ENCODE measurements around the gene SLC35B4. TPM values are rescaled to one million over a fixed set of nuclear protein-coding genes. Genes with fewer than 3 reads are reported as not detected.

SLC35B4 gene
- total RNA-seq, 2 donors from 2014 or later = 6.2 to 7.5 TPM

- no peaks in the 10 kb centered on the region for H3K4me1 ChIP-seq
- no peak overlapping the region for H3K4me3 ChIP-seq
- intact Hi-C loops (cut with DNase I) = no loop called here
- no peaks in the 10 kb centered on the region for H3K9me3 ChIP-seq
- H3K27me3 ChIP-seq = no peaks in the 10 kb centered on the region
- no peak overlapping the region for H3K27ac ChIP-seq
- no peaks in the 10 kb centered on the region for H3K36me3 ChIP-seq
- DNase-seq = no peak
- TF ChIP-seq, protein P1, sequence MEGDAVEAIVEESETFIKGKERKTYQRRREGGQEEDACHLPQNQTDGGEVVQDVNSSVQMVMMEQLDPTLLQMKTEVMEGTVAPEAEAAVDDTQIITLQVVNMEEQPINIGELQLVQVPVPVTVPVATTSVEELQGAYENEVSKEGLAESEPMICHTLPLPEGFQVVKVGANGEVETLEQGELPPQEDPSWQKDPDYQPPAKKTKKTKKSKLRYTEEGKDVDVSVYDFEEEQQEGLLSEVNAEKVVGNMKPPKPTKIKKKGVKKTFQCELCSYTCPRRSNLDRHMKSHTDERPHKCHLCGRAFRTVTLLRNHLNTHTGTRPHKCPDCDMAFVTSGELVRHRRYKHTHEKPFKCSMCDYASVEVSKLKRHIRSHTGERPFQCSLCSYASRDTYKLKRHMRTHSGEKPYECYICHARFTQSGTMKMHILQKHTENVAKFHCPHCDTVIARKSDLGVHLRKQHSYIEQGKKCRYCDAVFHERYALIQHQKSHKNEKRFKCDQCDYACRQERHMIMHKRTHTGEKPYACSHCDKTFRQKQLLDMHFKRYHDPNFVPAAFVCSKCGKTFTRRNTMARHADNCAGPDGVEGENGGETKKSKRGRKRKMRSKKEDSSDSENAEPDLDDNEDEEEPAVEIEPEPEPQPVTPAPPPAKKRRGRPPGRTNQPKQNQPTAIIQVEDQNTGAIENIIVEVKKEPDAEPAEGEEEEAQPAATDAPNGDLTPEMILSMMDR (IDR thresholded peaks at IDR 0.05) = no peak
- no peak overlapping the region for H3K9ac ChIP-seq (ENCODE audit: low read depth in 2 of 2, low read length in 2 of 2)
Observed at GRCh38 chr7:134330974-134331373, 14.2 kb upstream of the SLC35B4 start.

DNA sequence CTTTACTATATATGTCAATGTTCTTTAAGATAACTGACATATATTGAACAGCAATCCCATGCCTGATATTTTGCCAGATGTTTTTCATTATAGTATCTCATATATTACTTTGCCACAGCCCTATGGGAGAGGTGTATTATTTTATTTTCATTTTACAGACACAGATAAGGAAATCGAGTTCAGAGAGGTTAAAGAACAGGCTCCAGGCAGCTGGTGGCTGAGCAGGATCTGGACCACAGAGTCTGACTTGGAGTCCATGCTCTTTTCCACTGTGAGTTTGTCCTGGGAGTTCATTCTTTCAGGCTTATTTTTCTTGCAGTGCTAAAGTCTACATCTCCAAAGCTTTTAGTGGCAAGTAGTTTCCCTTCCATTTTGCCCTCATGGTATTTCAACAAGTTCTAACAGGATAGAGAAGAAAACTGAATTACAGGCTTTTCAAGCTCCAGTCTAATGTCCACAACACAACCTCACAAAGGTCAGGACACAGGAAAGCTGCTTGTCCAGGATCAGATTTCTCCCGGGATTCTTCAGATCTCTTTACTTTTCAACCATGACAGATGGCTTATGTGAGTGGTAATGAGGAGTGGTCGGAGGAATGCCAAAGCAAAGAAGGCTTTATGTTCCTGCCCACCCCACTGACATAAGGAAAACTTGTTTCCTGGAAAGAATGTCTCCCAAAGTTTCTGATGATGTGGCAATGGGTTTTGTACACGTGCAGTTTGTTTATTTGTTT lies 13.1 kb upstream of the SLC35B4 start:
- TF ChIP-seq, protein P1 (IDR thresholded peaks at IDR 0.05) = no peak
- Histone ChIP-seq H3K4me3 (no peak overlapping the region), H3K27ac (no peak overlapping the region), H3K27me3 (no peaks in the 10 kb centered on the region), H3K36me3 (no peaks in the 10 kb centered on the region), H3K9me3 (no peaks in the 10 kb centered on the region), H3K4me1 (no peaks in the 10 kb centered on the region), H3K9ac (ENCODE audit: low read depth in 2 of 2, low read length in 2 of 2) (no peak overlapping the region)
- no peak for DNase-seq
- intact Hi-C loops (cut with DNase I) = no loop called here

DNA sequence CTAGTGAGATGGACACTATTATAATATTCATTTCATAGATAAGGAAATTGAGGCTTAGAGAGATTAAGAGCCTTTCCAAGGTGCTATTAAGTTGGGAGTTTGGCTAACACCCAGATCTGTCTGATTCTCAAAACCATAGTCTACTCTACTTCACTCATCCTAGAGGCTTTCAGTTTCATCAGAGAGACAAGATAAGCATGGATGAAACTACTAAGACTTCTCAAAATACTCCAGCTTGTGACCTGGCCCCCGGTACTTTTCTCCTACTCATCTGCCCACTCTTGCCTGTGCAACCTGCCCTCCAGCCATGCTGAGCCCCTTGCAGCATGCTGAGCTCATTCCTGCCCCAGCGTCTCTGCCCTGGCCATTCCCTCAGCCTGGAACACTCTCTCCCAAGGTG lies 12.2 kb upstream of the SLC35B4 start:
- intact Hi-C loops (cut with DNase I) = no loop called here
- Histone ChIP-seq H3K4me3 (no peak overlapping the region), H3K4me1 (no peaks in the 10 kb centered on the region), H3K27me3 (no peaks in the 10 kb centered on the region), H3K27ac (no peak overlapping the region), H3K9me3 (no peaks in the 10 kb centered on the region), H3K9ac (ENCODE audit: low read depth in 2 of 2, low read length in 2 of 2) (no peak overlapping the region), H3K36me3 (no peaks in the 10 kb centered on the region)
- DNase-seq = no peak
- TF ChIP-seq, protein P1 (IDR thresholded peaks at IDR 0.05) = no peak

DNA sequence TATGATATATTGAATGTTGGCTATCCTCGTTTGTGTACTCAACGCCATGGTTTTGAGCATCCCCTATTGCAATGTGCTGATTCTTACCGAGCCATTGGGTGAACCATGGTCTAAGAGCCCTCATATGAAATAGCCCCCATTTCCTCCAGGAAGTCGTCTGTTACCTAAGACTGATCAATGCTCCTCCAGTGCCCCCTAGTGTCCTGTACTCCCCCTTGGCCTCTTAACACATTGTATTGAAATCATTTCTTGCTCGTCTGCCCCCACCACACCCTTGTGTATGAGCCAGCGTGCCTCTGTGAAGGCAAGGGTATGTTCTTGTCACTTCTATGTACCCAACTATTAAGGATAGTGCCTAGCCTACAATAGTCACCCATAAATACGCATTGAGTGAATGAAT lies 11.2 kb upstream of the SLC35B4 start:
- intact Hi-C loops (cut with DNase I) = no loop called here
- TF ChIP-seq, protein P1 (IDR thresholded peaks at IDR 0.05) = peak; percentile 29
- H3K9me3 ChIP-seq = no peaks in the 10 kb centered on the region
- no peak overlapping the region for H3K27ac ChIP-seq
- no peaks in the 10 kb centered on the region for H3K27me3 ChIP-seq
- H3K9ac ChIP-seq (ENCODE audit: low read depth in 2 of 2, low read length in 2 of 2) = no peak overlapping the region
- no peaks in the 10 kb centered on the region for H3K4me1 ChIP-seq
- H3K36me3 ChIP-seq = no peaks in the 10 kb centered on the region
- H3K4me3 ChIP-seq = no peak overlapping the region
- DNase-seq = peak; percentile 53

DNA sequence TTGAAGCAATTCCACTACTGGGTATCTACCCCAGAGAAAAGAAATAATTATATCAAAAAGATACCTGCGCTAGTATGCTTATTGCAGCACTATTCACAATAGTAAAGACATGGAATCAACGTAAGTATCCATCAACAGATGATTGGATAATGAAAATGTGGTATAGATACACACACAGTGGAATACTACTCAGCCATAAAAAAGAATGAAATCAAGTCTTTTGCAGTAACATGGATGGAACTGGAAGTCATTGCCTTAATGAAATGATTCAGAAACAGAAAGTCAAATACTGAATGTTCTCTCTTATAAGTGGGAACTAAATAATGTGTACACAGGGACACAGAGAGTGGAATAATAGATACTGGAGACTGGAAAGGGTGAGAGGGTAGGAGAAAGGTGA lies 7.4 kb upstream of the SLC35B4 start:
- H3K4me3 ChIP-seq = no peak overlapping the region
- H3K27ac ChIP-seq = no peak overlapping the region
- no peaks in the 10 kb centered on the region for H3K9me3 ChIP-seq
- no peaks in the 10 kb centered on the region for H3K36me3 ChIP-seq
- DNase-seq = no peak
- intact Hi-C loops (cut with DNase I) = no loop called here
- no peak overlapping the region for H3K9ac ChIP-seq (ENCODE audit: low read depth in 2 of 2, low read length in 2 of 2)
- no peaks in the 10 kb centered on the region for H3K4me1 ChIP-seq
- H3K27me3 ChIP-seq = no peaks in the 10 kb centered on the region
- TF ChIP-seq, protein P1 (IDR thresholded peaks at IDR 0.05) = no peak
